Keratinocyte (primary cell): Measurements from ENCODE around the gene HOXC5. TPM values are rescaled to one million over a fixed set of nuclear protein-coding genes. Genes with fewer than 3 reads are reported as not detected.

Experiments used
- DNase-seq: peaks from one replicate; pipeline ENCODE4 v3.0.0-alpha.2; 2011; ENCODE audit warnings: low read depth, missing footprints, low spot score
- FAIRE-seq: peaks from 2 replicates; lab custom pipeline; 2011; peaks lifted over from hg19 to GRCh38; lab: Jason Lieb, UNC
- H2AFZ ChIP-seq: 2 replicates; pipeline ENCODE4 v1.6.0; 2012; ENCODE audit warnings: low read length, control low read depth, inconsistent platforms; ENCODE audit not compliant: control insufficient read depth
- H3K27ac ChIP-seq: 2 replicates; pipeline ENCODE4 v1.5.1; 2011; ENCODE audit warnings: low read length; ENCODE audit not compliant: control insufficient read depth, insufficient read depth
- H3K27me3 ChIP-seq: 3 replicates; pipeline ENCODE4 v1.6.0; 2011; ENCODE audit warnings: low read length; ENCODE audit not compliant: control insufficient read depth, insufficient read depth; ENCODE audit errors: extremely low read depth
- H3K36me3 ChIP-seq, 2 experiments: 2 replicates in 1 of 2; 3 replicates in 1 of 2; pipeline ENCODE4 v1.5.1; 2011; ENCODE audit warnings: low read length in 2 of 2, mild to moderate bottlenecking in 1 of 2; ENCODE audit not compliant: control insufficient read depth in 2 of 2, insufficient read depth in 2 of 2; ENCODE audit errors: extremely low read depth in 1 of 2
- H3K4me1 ChIP-seq: 3 replicates; pipeline ENCODE4 v1.5.1; 2011; ENCODE audit warnings: low read length; ENCODE audit not compliant: control insufficient read depth, insufficient read depth; ENCODE audit errors: extremely low read depth
- H3K4me2 ChIP-seq: 3 replicates; pipeline ENCODE4 v1.6.0; 2011; ENCODE audit warnings: low read depth, low read length; ENCODE audit not compliant: control insufficient read depth, insufficient read depth; ENCODE audit errors: extremely low read depth
- H3K4me3 ChIP-seq, 3 experiments: fragments of 200-600 bp in 1 of 3; sonication (generic) in 1 of 3; 2 replicates in 2 of 3; 3 replicates in 1 of 3; pipeline ENCODE4 v1.5.1; 2011 to 2016; ENCODE audit warnings: low read length in 3 of 3, mild to moderate bottlenecking in 3 of 3, control low read depth in 2 of 3, inconsistent platforms in 1 of 3, low read depth in 1 of 3, mixed read lengths in 1 of 3, mixed run types in 1 of 3, moderate library complexity in 1 of 3; ENCODE audit not compliant: control insufficient read depth in 2 of 3, insufficient read depth in 2 of 3; ENCODE audit errors: extremely low read depth in 1 of 3
- H3K79me2 ChIP-seq: 2 replicates; pipeline ENCODE4 v1.6.0; 2012; ENCODE audit warnings: low read length; ENCODE audit not compliant: control insufficient read depth, insufficient read depth
- H3K9ac ChIP-seq: 3 replicates; pipeline ENCODE4 v1.6.0; 2011; ENCODE audit warnings: low read length; ENCODE audit not compliant: control insufficient read depth, insufficient read depth; ENCODE audit errors: extremely low read depth
- H3K9me1 ChIP-seq: 3 replicates; pipeline ENCODE4 v1.6.0; 2011; ENCODE audit warnings: low read length; ENCODE audit not compliant: control insufficient read depth, insufficient read depth; ENCODE audit errors: extremely low read depth
- H3K9me3 ChIP-seq: 2 replicates; pipeline ENCODE4 v1.5.1; 2012; ENCODE audit warnings: low read depth, low read length; ENCODE audit not compliant: control insufficient read depth
- H4K20me1 ChIP-seq: 3 replicates; pipeline ENCODE4 v1.6.0; 2011; ENCODE audit warnings: low read length; ENCODE audit not compliant: control insufficient read depth, insufficient read depth; ENCODE audit errors: extremely low read depth
- EZH2 ChIP-seq: IDR thresholded peaks from one replicate; pipeline ENCODE4 v1.6.1; 2012; ENCODE audit warnings: inconsistent platforms, mild to moderate bottlenecking, low read length, moderate library complexity
- dilution Hi-C: fragments of 300-500 bp; cut with MboI; formaldehyde crosslinking; loops from one replicate; pipeline ENCODE4 v1.7.0; 2020; ENCODE audit warnings: low sequenced_read_pairs; ENCODE audit not compliant: extremely low pct_ligation_motif_present
- polyA plus RNA-seq, 5 experiments: library from polyadenylated mRNA; depleted of rRNA in 3 of 5; stranded (reverse) in 3 of 5; stranded (forward) in 1 of 5; unstranded in 1 of 5; fragments of >200 nt; gene quantifications; 1 replicate in 1 of 5; 2 replicates in 3 of 5; 3 replicates in 1 of 5; pipeline versions ENCODE4 v1.2.1 to v1.2.3, GENCODE V29; 2011 to 2012; ENCODE audit warnings: missing spikeins in 2 of 5, low read depth in 1 of 5, low replicate concordance in 1 of 5
- TF ChIP-seq, protein P1 (sequence below), 3 experiments: IDR thresholded peaks in 1 of 3; conservative IDR thresholded peaks in 1 of 3; optimal IDR thresholded peaks in 1 of 3; 2 replicates in 2 of 3; 3 replicates in 1 of 3; pipeline versions ENCODE3 to v1.5.1; 2011; ENCODE audit warnings: low read length in 3 of 3, mild to moderate bottlenecking in 3 of 3, moderate library complexity in 2 of 3, control low read depth in 1 of 3, inconsistent platforms in 1 of 3; ENCODE audit not compliant: insufficient read depth in 2 of 3; ENCODE audit errors: extremely low read depth in 1 of 3

The HOXC5 gene
- polyA plus RNA-seq, 1 donor (not counting 4 experiments of a cell fraction or from before 2014, with no cell fraction given), result 0.18 TPM

DNA sequence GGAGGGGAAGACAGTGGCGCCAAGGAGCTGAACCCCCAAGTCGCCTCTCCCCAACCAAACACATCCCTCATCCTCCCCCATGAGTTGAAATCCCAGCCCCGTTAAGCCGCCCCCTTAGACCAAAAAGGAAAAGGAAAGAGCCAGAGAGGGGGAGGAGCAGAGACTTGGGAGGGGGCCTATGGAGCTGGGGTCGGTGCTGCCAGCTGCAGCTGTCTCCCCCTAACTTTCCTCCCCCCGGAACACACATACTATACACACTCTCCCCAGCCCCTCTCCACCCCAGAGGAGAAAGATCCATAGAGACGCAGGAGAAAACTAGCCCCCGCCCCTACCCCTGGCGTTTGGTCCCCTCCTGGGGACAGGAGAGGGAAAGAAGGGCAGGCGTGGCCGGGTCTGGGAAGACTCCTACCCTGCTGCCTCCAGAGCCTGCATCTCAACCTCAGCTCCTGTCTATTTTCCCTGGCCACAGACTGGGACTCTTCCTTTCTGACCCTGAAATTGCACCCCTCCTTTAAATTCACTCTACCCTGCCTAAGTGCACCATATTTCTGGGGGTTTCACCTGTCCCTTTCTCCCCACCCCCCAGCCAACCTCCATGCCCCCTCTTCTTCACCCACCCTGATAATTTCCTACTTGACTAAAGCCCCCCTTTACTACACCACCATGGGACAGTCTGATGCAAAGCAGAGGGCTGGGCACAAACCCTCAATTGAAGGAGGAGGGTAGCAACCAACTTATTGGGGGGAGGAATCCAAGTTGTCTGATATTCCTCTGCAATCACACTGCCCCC lies 34.5 kb upstream of the HOXC5 start:
- Histone ChIP-seq H3K9me3 (no peaks in the 10 kb centered on the region), H3K9ac (peak overlapping the region; percentile 98), H2AFZ (no peak overlapping the region), H3K4me3 (peak overlapping the region; percentile 45 to 96 (median 51)), H3K79me2 (peaks cover 79% of the 10 kb centered on the region), H3K4me2 (peak overlapping the region; percentile 98), H3K9me1 (no peaks in the 10 kb centered on the region), H3K36me3 (peaks cover 0 to 6% of the 10 kb centered on the region in 2 experiments), H4K20me1 (no peaks in the 10 kb centered on the region), H3K4me1 (peaks cover 32% of the 10 kb centered on the region), H3K27me3 (no peaks in the 10 kb centered on the region), H3K27ac (no peak overlapping the region)
- FAIRE-seq, result no peak
- dilution Hi-C loops, result no loop called here
- no peak for TF ChIP-seq EZH2
- no peak for DNase-seq

GRCh38 chr12:53998900-53999236 lies 34.0 kb upstream of the HOXC5 start:
- Histone ChIP-seq H3K4me3 (peak overlapping the region; percentile 51 to 96 (median 82)), H4K20me1 (no peaks in the 10 kb centered on the region), H3K27me3 (no peaks in the 10 kb centered on the region), H3K4me2 (peak overlapping the region; percentile 94), H3K9ac (peak overlapping the region; percentile 98), H3K36me3 (peaks cover 0 to 6% of the 10 kb centered on the region in 2 experiments), H2AFZ (no peak overlapping the region), H3K9me1 (no peaks in the 10 kb centered on the region), H3K9me3 (no peaks in the 10 kb centered on the region), H3K27ac (peak overlapping the region; percentile 96), H3K4me1 (peaks cover 32% of the 10 kb centered on the region), H3K79me2 (peaks cover 75% of the 10 kb centered on the region)
- no peak for DNase-seq
- no peak for FAIRE-seq
- dilution Hi-C loops, result no loop called here
- TF ChIP-seq, protein P1, sequence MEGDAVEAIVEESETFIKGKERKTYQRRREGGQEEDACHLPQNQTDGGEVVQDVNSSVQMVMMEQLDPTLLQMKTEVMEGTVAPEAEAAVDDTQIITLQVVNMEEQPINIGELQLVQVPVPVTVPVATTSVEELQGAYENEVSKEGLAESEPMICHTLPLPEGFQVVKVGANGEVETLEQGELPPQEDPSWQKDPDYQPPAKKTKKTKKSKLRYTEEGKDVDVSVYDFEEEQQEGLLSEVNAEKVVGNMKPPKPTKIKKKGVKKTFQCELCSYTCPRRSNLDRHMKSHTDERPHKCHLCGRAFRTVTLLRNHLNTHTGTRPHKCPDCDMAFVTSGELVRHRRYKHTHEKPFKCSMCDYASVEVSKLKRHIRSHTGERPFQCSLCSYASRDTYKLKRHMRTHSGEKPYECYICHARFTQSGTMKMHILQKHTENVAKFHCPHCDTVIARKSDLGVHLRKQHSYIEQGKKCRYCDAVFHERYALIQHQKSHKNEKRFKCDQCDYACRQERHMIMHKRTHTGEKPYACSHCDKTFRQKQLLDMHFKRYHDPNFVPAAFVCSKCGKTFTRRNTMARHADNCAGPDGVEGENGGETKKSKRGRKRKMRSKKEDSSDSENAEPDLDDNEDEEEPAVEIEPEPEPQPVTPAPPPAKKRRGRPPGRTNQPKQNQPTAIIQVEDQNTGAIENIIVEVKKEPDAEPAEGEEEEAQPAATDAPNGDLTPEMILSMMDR (optimal IDR thresholded peaks at IDR 0.05 in 1 of 3, IDR thresholded peaks at IDR 0.05 in 1 of 3, conservative IDR thresholded peaks at IDR 0.05 in 1 of 3; ENCODE audit: extremely low read depth in 1 of 3, insufficient read depth in 2 of 3, low read length in 3 of 3), result no peak
- no peak for TF ChIP-seq EZH2
